Common myeloid progenitor, CD34-positive (primary cell): Measurements from ENCODE around the gene FBXL3.
"Not testable (repeated sequence)": the region's sequence is repeated elsewhere in the genome, so short reads cannot be mapped to it uniquely, and the experiment has no call there.

ENCODE experiments used
- CTCF ChIA-PET: fragments of 350-600 bp; sonication (Branson Sonifier 250); formaldehyde crosslinking; loops from one replicate; lab custom pipeline; 2021; ENCODE audit warnings: antibody characterized with exemption; lab: Charles Lee
- POLR2A ChIA-PET: fragments of 350-600 bp; sonication (Branson Sonifier 250); formaldehyde crosslinking; loops from one replicate; lab custom pipeline; 2021; ENCODE audit warnings: antibody characterized with exemption; lab: Charles Lee
- DNase-seq, 3 donors: peaks; one replicate each; pipeline versions ENCODE4 v3.0.0 to v3.0.0-alpha.2; 2013
- H3K27ac ChIP-seq, 2 experiments: 1 replicate in 1 of 2; 2 replicates in 1 of 2; pipeline ENCODE4 v1.7.0; 2013; ENCODE audit warnings: inconsistent platforms in 2 of 2, low read length in 2 of 2, mild to moderate bottlenecking in 2 of 2, low read depth in 1 of 2, moderate library complexity in 1 of 2; ENCODE audit not compliant: severe bottlenecking in 2 of 2, insufficient read depth in 1 of 2, poor library complexity in 1 of 2
- H3K27me3 ChIP-seq, 5 experiments: replicated peaks in 2 of 5; 1 replicate in 3 of 5; 2 replicates in 2 of 5; pipeline versions ENCODE4 v1.6.1 to v1.7.0; 2013; ENCODE audit warnings: low read length in 4 of 5, mild to moderate bottlenecking in 2 of 5, moderate library complexity in 2 of 5, inconsistent platforms in 1 of 5; ENCODE audit not compliant: insufficient read depth in 5 of 5, control insufficient read depth in 4 of 5
- H3K36me3 ChIP-seq, 4 experiments: 1 replicate in 2 of 4; 2 replicates in 2 of 4; pipeline versions ENCODE4 v1.6.1 to v1.7.0; 2013; ENCODE audit warnings: low read length in 3 of 4, control low read depth in 1 of 4, mild to moderate bottlenecking in 1 of 4; ENCODE audit not compliant: control insufficient read depth in 4 of 4, insufficient read depth in 4 of 4
- H3K4me1 ChIP-seq, 4 experiments: 1 replicate in 3 of 4; 2 replicates in 1 of 4; pipeline versions ENCODE4 v1.6.1 to v1.7.1; 2013; ENCODE audit warnings: low read length in 3 of 4, mild to moderate bottlenecking in 3 of 4, control low read depth in 1 of 4, inconsistent platforms in 1 of 4, moderate library complexity in 1 of 4; ENCODE audit not compliant: control insufficient read depth in 4 of 4, insufficient read depth in 4 of 4; ENCODE audit errors: control extremely low read depth in 1 of 4
- H3K4me3 ChIP-seq, 7 experiments: 1 replicate in 4 of 7; 2 replicates in 3 of 7; pipeline versions ENCODE4 v1.5.1 to v1.7.0; 2013; ENCODE audit warnings: mild to moderate bottlenecking in 7 of 7, low read length in 6 of 7, moderate library complexity in 6 of 7, inconsistent platforms in 2 of 7, low read depth in 2 of 7, control low read depth in 1 of 7; ENCODE audit not compliant: insufficient read depth in 4 of 7, control insufficient read depth in 1 of 7; ENCODE audit errors: extremely low read depth in 1 of 7
- H3K9me3 ChIP-seq, 5 experiments: 1 replicate in 4 of 5; 2 replicates in 1 of 5; pipeline versions ENCODE4 v1.6.1 to v1.7.1; 2013; ENCODE audit warnings: low read length in 4 of 5, mild to moderate bottlenecking in 2 of 5, inconsistent platforms in 1 of 5, low read depth in 1 of 5, moderate library complexity in 1 of 5; ENCODE audit not compliant: control insufficient read depth in 4 of 5, insufficient read depth in 2 of 5; ENCODE audit errors: control extremely low read depth in 1 of 5
- whole genome bisulfite sequencing: methylation state at CpG from one replicate; pipeline ENCODE4 v1.1.5; 2013; ENCODE audit not compliant: insufficient coverage; 5-methylcytosine and 5-hydroxymethylcytosine counted together

Gene FBXL3

GRCh38 chr13:76959734-76960133 is 67.2 kb downstream of the FBXL3 start:
- CTCF ChIA-PET, H3K4me3 ChIP-seq, H3K4me1 ChIP-seq, POLR2A ChIA-PET, H3K27ac ChIP-seq, H3K27me3 ChIP-seq, H3K36me3 ChIP-seq, DNase-seq: not testable (repeated sequence)
- H3K9me3 ChIP-seq: peaks cover 5 to 25% (median 8%) of the 10 kb centered on the region in 5 experiments

DNA sequence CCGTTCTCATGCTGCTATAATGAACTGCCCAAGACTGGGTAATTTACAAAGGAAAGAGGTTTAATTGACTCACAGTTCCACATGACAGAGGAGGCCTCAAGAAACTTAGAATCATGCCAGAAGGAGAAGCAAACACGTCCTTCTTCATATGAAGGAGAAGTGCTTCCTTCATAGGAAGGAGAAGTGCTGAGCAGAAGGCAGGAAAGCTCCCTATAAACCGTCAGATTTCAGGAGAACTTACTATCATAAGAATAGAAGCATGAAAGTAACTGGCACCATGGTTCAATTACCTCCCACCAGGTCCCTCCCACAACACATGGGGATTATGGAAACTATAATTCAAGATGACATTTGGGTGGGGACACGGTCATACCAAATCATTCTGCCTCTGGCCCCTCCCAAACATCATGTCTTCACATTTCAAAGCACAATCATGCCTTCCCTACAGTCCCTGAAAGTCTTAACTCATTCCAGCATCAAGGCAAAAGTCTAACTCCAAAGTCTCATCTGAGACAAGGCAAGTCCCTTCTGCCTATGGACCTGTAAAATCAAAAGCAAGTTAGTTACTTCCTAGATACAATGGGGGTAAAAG is 68.0 kb downstream of the FBXL3 start:
- Histone ChIP-seq H3K27me3 (no peaks in the 10 kb centered on the region), H3K4me1 (no peaks in the 10 kb centered on the region), H3K4me3 (no peak overlapping the region), H3K27ac (no peak overlapping the region), H3K9me3 (peaks cover 5 to 25% (median 8%) of the 10 kb centered on the region in 5 experiments), H3K36me3 (no peaks in the 10 kb centered on the region)
- DNase-seq: no peak
- ChIA-PET CTCF (no interaction called here), POLR2A (no interaction called here)
- 96% methylated on average over 4 of the region's 4 CpGs for WGBS

- H3K9me3 ChIP-seq: peaks cover 3 to 17% (median 8%) of the 10 kb centered on the region in 5 experiments
- ChIA-PET POLR2A (no interaction called here), CTCF (interaction anchor here (0.7 to 1.6 kb wide), 3 partner anchors 12 to 25 kb away, joined by 3 to 5 read pairs (median 3); no protein-coding TSS in a partner anchor)
- no peaks in the 10 kb centered on the region for H3K4me1 ChIP-seq
- WGBS: 93% methylated on average over 5 of the region's 5 CpGs
- DNase-seq: no peak
- H3K36me3 ChIP-seq: no peaks in the 10 kb centered on the region
- H3K27me3 ChIP-seq: peaks cover 0 to 3% (median 0%) of the 10 kb centered on the region in 5 experiments
- H3K4me3 ChIP-seq: no peak overlapping the region
- no peak overlapping the region for H3K27ac ChIP-seq
Observed at GRCh38 chr13:76955661-76956060, 71.3 kb downstream of the FBXL3 start.
